GM19438 (cell line): Measurements from ENCODE around the gene PDZD4.
"Not testable (repeated sequence)": the region's sequence is repeated elsewhere in the genome, so short reads cannot be mapped to it uniquely, and the experiment has no call there.

Source experiments
- ATAC-seq: cut with Tn5 transposase; IDR thresholded peaks from one replicate; pipeline ENCODE4 v1.9.1; 2021; ENCODE audit warnings: low read depth; ENCODE audit not compliant: unreplicated experiment

The PDZD4 gene

GRCh38 chrX:153844509-153845082, 14.3 kb upstream of the PDZD4 start:
- no peak for ATAC-seq

- no peak for ATAC-seq
Measured at GRCh38 chrX:153836921-153837320, 6.6 kb upstream of the PDZD4 start.

- no peak for ATAC-seq
Measured at GRCh38 chrX:153832728-153833127, 2.4 kb upstream of the PDZD4 start.

- ATAC-seq: no peak
Measured at GRCh38 chrX:153831429-153832150, 1.2 kb upstream of the PDZD4 start.

GRCh38 chrX:153830640-153831428, 490 bp upstream of the PDZD4 start:
- no peak for ATAC-seq

GRCh38 chrX:153829549-153829798, 870 bp downstream of the PDZD4 start:
- no peak for ATAC-seq

GRCh38 chrX:153828723-153829548, 1.4 kb downstream of the PDZD4 start:
- no peak for ATAC-seq

GRCh38 chrX:153828308-153828707, 2.0 kb downstream of the PDZD4 start:
- no peak for ATAC-seq

- ATAC-seq: no peak
Measured at GRCh38 chrX:153827903-153828302, 2.4 kb downstream of the PDZD4 start.

- no peak for ATAC-seq
Measured at GRCh38 chrX:153827016-153827415, 3.3 kb downstream of the PDZD4 start.

- no peak for ATAC-seq
Measured at GRCh38 chrX:153825042-153825441, 5.3 kb downstream of the PDZD4 start.

GRCh38 chrX:153824348-153824747, 6.0 kb downstream of the PDZD4 start:
- ATAC-seq: no peak

- ATAC-seq: no peak
Measured at GRCh38 chrX:153821066-153821465, 9.3 kb downstream of the PDZD4 start.

- ATAC-seq: no peak
Measured at GRCh38 chrX:153820601-153821000, 9.7 kb downstream of the PDZD4 start.

GRCh38 chrX:153819384-153820040, 10.8 kb downstream of the PDZD4 start:
- ATAC-seq: no peak

- no peak for ATAC-seq
Measured at GRCh38 chrX:153818571-153819383, 11.6 kb downstream of the PDZD4 start.

- ATAC-seq: not testable (repeated sequence)
Measured at GRCh38 chrX:153818064-153818463, 12.3 kb downstream of the PDZD4 start.

- ATAC-seq: no peak
Measured at GRCh38 chrX:153816831-153817690, 13.3 kb downstream of the PDZD4 start.
